ENCODE results near the gene LAMC1.
A peak's percentile ranks its signal among the peaks of the same experiment; 100 is the strongest.

The LAMC1 gene

DNA sequence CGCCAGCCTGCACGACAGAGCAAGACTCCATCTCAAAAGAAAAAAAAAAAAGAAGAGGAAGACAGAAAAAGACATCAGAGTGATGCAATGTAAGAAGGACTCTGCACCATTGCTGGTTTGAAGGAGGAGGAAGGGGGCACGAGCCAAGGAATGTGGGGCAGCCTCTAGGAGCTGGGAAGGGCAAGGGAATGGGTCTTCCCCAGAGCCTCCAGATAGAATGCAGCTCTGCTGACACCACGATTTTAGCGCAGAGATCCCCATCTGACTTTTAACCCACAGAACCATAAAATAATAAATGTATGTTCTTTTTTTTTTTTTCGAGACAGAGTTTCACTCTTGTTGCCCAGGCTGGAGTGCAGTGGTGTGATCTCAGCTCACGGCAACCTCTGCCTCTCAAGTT lies 129.0 kb downstream of the LAMC1 start:
- no peak for DNase-seq

DNA sequence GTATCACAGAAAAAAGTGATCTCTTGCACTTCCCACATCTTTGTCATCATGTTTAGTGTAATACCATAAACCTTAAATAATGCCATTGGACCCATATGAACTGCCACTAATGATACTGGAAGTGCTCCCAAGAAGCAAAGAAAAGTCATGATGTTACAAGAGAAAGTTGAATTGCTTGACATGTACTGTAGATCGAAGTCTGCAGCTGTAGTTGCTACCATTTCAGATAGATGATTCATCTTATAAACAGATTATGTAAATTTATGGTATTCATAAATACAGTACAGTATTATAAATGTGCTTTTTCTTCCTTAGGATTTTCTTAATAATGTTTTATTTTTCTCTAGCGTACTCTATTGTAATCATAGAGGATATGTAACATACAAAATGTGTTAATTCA lies 132.7 kb downstream of the LAMC1 start:
- DNase-seq: no peak

DNA sequence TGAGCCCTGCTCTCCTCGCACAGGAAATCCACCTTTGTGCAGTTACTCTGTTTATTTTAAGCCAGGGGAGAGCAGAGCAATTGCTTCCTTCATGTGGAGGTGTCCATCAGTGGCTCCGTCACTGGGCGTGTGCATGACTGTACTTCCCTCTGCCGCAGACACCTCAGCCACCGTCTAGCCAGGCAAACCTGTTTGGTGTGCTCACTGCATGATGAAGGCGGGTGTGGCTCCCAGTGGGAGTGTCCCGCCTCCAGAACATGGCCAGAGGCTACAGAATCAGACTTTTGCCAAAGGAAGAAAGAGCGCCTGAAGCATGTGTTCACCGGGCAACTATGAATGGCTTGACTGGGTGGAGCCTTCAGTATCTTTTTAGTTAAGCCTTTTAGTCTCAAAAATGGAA lies 136.7 kb downstream of the LAMC1 start:
- no peak for DNase-seq

DNA sequence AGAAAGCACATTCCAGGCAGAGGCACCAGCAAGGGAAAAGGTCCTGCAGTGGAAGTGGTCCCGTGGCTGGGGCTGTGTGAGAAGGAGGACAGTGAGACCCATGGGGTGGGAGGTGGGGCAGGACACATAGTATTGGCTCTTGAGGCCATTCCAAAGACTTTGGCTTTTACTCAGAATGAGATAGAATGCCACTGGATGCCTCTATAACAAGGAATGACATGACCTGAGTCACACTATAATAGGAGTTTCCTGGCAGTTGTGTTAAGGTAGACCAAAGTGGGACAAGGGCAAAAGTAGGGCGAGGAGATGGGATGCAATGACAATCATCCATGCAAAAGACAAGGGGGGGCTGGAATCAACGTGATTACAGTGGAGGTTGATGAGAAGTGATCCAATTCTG lies 138.2 kb downstream of the LAMC1 start:
- no peak for DNase-seq

DNA sequence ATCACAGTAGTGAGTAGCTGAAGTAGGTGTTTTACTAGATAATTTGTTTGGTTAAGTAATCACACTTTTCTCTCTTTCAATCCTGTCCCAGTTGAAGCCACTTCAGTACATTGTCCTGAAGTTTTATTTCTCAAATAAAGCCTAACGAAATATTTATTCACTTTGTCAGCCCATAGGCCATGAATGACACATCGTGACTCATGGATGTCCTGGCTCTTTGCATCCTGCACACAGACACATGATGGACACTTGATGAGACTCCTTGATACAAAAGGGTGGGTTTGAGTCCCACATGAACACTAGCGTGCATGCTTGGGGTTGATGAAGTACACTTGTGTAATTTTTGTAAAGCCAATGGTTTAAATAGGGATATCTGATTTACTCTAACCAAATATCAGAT lies 140.1 kb downstream of the LAMC1 start:
- DNase-seq: peak; percentile 73

DNA sequence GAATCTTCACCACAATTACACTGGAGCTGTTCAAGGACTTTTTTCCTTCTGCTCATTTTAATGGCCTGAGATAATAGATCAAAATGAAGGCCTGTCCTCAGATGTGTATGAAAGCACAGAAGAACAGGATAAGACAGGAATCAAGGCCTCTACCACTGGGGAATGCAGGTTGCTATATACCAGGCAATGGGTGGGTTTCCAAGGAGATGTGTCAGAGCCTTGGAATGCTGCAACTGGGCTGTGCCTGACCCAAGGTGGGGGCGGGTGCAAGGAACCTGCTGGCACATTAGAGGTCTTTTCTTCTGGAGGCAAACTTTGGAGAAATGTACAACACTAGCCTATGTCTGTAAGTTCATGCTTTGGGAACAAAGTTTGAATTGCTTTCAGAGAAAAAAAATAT lies 141.1 kb downstream of the LAMC1 start:
- peak; percentile 99 for DNase-seq

DNA sequence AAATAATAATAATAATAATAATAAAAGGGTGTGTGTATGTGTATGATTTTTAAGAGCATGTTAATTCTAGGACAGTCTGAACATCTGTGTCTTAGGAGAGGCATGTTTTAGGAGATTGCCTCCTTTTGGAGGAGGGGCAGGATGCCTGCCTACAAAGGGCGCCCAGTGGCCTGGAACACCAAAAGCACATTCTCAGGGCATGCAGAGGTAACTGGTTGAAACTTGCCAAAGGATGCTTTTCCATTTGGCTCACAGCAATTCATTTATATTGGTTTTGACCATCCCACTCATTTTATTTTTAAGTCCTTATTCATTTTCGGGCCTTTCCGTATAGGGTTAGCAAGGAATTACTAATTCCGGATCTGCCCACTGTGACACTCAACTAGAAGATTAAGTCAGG lies 141.7 kb downstream of the LAMC1 start:
- DNase-seq: peak; percentile 86

DNA sequence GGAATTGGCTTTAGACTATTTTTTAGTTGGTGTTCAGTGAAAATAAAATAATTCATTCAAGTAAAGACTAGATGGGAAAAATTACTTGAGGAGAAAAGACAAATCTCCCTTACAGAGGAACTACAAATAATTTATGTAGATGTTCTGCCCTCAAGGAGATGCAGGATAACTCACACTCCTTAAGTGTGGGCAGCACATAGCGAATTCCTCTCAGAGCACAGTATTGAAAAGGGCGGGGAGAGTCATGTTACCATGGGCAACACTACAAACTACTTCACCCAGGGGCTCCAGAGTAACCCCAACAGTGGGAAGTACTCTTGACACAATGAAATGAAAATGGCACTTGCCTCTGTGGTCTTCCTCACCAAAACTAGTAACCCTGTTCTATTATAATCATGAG lies 142.2 kb downstream of the LAMC1 start:
- DNase-seq: peak; percentile 86

DNA sequence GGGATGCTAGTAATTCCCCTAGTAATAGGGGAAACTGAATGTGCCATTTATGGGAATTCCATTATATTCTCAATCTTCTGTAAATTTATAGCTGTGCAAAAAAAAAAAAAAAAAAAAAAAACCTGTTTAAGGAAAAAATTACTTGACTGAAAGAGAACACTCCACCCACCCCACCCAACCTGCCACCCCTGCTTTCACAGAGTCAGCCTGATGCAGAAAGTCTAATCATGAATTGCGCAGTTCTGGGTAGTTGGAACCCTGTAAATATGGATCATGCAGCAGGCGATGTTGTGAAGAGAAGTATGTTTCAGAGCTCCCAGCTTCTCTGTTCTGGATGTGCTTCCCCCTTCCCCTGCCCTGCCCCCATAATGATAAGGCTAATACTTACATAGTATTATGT lies 143.2 kb downstream of the LAMC1 start:
- no peak for DNase-seq

DNA sequence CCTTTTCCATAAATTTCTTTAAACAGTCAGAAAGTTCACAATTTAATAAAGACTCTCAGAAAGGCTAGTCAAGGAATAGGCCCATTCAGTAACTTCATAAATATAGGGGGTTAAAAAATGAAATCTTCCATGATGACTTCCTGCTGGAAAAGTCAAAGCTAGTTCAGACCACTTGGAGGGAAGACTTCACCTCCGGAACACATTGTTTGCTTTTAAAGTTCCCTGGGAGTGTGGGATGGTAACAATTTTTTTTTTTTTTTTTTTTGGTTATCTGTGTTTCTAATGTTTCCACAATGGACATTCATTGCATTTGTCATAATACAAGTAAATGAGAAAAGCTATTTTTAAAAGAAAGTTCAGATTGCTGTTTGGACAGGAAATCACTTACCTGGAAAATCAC lies 144.5 kb downstream of the LAMC1 start:
- DNase-seq: no peak

DNA sequence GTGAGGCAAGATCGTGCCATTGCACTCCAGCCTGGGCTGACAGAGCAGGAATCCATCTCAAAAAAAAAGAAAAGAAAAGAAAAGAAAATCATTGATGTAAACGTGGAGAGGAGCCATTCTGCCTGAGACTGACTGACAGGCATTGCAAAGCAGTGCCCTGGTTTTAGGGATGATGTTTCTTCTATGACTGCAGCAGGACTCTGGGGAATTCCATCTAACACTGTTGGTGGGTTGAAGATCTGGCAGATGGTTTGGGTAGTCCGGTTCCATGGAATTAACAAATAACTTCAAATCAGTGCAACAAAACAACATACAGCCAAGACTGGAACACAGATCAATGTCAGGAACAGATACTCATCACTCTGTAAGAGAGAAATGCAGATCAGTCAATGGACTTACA lies 145.1 kb downstream of the LAMC1 start:
- DNase-seq: no peak

DNA sequence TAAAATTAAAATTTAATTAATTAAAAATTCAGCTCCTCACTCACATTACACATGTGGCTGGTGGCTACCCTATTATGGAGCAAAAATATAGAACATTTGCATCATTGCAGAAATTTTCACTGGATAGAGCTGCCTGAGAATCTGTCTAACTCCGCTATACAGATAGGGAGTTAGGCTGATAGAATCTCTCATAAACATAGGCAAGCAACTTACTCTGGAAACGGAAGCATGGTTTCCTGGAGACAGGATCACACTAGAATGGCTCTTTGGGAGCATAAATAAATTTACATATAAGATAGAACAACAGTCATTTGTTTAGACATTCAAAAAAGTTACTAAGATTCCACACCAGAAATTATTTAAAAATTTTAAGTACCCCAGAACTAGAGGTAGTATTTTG lies 150.6 kb downstream of the LAMC1 start:
- no peak for DNase-seq

DNA sequence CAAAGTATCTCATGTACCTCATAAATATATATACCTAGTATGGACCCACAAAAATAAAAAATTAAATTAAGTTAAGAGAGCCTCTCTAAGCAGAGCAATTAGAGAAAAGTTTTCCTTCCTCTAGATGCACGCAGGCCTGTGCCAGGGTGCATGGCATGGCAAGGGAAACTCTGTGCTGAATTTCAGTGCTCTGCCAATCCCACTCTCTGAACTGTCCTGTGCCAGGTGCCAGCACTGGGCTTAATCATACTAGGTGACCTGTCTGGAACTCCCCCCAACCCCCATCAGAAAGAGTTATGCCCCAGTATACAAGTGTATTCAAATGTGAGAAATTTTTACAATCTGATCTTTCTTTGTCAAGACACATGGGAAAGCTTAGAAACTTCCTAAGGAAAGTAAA lies 152.4 kb downstream of the LAMC1 start:
- no peak for DNase-seq

DNA sequence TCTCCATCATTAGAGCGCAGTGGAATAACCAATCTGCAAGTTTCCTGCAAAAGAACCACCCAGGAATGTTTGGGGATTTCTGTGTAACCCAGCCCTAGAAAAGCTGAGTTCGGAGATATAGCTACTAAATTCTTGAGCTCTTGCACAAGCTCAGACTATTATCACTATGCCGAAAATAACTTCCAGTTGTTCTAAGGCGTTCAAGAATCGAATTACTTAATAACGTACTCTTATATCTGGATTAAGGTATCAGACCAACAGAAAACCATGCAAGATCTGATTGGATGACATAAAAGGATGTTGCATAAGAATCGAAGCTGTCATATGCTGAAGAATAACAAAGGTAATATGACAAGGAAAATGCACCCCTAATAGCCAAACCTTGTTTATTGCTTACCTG lies 155.3 kb downstream of the LAMC1 start:
- no peak for DNase-seq

DNA sequence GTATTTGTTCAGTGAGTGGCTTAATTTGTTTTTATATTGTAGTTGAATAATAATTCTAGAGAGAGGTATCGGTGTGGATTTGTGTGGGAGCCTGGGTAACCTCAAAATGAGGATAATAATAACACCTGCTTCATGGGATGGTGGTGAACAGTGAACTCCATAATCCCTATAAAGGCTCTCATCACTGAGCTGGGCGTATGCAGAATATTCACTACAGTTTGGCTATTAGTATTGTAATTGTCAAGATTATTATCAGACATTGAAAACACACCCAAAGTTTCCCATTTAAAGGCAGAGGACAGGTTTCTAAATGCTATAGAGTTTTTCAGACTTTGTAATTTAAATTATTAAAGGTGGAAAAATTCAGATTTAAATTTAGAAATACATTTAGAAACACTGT lies 155.8 kb downstream of the LAMC1 start:
- no peak for DNase-seq

DNA sequence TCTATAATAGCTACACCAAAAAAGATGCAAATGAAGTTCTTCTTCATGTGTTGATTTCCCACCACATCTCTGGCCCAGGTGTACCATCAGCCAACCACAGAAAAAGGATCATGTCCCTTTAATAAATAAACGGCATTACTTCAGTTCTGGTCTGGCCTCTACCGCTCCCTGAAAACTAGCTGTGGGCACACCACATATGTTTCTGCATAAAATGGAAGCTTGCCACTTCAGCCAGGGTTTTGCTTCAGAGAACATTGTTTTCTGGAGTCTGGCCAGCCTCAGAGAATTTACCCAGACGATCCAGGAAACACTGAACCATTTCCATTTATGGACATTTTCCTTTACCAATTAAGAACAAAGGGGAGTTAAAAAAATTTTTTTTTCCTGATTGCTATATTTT lies 157.0 kb downstream of the LAMC1 start:
- DNase-seq: peak; percentile 96

DNA sequence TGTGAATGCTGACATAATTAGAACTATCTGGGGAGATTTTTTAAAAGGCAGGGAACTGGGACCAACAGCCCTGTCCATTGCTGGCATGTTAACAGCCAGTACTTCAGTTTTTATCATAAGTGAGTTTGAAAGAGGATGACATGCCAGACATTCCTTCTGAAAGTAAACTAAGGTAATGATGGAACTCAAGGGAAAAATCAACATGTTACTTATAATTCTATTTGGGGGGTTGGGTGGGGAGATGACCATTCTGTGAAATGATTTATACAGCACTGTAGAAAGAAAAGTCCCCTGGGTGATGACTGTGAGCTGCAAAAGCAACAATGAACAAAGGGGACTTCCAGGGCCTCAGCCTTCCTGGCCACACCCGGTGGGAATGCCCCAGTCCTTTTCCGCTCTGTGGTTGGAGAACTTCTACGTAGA lies 157.4 kb downstream of the LAMC1 start:
- DNase-seq: peak; percentile 87

DNA sequence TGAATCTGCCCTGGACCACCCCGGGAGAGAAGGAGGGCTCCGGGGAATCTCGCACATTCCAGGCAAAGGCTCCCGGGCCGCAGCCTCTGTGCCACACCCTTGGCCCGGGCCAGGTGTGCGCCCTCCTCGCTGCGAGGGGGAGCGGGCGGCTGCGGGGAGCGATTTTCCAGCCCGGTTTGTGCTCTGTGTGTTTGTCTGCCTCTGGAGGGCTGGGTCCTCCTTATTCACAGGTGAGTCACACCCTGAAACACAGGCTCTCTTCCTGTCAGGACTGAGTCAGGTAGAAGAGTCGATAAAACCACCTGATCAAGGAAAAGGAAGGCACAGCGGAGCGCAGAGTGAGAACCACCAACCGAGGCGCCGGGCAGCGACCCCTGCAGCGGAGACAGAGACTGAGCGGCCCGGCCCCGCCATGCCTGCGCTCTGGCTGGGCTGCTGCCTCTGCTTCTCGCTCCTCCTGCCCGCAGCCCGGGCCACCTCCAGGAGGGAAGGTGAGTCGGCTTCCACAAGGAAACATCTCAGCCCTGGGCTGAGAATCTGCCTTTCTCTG lies 162.8 kb downstream of the LAMC1 start, which contains the start of gene LAMC2:
Gene LAMC2 (plus strand): TSS at position 324 of the 550 bp plus-strand sequence. CDS start 89 bp downstream, at position 413.
- DNase-seq: peak; percentile 95

DNA sequence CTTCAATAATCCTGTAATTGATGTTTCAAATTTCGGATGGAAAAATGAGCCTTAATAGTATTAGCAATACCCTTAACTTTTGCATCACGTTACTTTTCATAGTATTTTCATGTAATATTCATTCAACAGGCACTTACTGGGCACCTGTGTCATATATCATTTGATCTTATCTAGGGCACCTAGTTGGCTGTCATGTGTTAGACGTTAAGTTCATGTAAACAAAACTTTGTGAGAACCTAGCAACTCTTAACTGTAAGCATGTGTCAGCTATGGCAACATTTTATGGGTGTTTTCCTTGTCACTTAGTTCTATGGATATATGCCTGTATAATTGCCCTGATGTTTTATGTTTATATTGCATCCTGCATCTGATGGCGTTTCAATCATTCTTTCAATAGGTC lies 163.6 kb downstream of the LAMC1 start:
- DNase-seq: no peak

DNA sequence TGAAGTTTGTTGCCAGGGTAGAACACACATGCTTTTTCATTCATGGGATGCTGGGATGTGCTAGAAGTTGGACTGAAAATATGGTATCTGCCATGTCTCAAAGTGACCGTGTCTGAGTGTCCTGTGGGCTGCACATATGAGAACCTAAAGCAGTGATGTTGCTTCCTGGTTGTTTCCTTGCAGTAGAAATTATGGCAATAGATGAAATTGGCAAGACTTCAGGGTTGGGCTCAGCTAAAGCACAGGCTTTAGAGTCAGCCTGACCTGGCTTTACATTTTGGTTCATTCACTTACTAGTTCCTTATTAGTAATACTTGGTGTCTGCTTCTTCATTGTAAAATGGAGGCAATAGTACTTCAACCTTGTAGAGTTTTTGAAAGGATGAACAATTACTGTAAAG lies 165.0 kb downstream of the LAMC1 start:
- DNase-seq: no peak

DNA sequence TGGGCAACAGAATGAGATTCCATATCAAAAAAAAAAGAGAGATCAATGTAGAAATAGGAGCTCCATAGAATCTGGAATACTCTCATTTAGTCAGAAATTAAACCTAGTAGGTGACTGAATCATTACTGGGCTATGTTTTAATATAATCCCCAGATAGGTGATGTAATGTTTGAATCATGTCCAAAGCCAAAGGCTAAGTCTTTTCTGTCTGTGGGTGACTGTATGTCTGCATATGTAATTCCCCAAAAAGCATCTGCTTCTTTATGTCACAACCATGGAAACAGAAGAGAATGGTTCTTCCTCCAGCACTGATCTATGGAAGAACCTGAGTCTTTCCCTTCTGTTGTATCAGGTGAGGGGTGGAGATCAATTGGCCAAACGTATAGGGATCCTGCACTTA lies 168.6 kb downstream of the LAMC1 start:
- DNase-seq: peak; percentile 83

DNA sequence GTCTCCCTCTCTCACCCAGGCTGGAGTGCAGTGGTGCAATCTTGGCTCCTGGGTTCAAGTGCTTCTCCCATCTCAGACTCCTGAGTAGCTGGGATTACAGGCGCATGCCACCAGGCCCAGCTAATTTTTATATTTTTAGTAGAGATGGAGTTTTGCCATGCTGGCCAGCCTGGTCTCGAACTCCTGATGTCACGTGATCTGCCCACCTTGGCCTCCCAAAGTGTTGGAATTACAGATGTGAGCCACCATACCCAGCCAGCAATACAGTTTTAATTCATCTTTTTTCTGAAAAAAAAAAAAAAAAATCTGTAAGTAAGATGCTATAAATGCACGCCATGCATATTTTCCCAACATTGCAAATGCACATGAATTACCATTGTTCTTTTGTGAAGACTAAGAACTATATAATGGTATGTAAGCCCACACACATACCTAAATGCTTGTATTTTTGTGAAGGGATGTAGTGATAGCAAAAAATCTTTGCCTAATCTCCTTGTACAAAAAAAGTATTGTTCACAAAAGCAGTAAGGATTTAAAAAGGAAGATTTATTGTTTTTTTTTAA lies 170.8 kb downstream of the LAMC1 start:
- DNase-seq: no peak

DNA sequence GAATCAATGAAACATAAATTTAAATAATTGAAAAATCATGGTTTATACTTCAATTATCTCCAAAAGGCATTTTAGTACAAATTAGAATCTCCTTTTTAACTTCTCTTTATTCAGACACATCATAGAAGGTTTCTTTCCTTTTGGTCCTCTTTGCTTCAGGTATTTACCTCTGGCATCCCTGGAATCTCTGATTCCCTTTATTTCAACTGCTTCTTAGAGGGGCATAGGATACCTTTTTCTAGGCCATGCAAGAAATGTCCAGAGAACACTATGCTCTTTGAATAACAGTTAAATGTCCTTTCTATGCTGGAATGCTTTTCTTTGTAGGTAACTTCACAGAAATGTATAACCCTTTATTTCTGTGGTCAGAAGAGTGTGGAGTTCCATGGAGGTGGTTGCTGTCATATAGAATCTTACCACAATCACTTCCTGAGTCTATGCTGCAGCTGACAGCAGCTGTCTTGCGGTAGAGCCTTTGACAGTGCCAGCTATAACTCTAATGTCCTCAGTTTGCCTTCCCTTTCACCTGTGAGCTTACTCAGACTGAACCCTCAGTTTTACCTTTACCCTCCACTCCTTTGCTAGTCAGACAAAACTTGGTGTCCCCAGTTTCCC lies 171.4 kb downstream of the LAMC1 start:
- no peak for DNase-seq

DNA sequence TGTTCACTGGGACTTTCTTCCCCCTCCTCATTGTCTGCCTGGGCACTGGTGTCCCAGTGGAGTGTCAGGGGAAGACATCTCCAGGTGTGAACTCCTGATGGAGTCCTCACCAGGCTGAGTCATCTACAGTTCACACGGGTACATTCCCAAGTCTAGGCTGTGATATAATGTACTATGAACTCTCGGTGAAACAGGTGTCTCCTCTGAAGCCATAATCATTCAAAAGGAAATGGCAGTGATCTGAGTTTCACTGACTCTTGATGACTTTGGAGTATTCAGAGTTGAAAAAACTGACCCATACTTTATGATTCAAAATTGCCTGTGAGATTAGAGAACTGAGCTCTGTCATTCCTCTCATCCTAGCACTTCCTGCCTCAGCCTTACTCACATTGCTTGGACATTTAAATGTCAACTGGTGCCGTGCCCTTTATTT lies 171.9 kb downstream of the LAMC1 start:
- DNase-seq: no peak
